ENCODE results near the gene ATP8B1. TPM values are rescaled to one million over a fixed set of nuclear protein-coding genes. Genes with fewer than 3 reads are reported as not detected.

The ATP8B1 gene
- total RNA-seq, 1 experiment from 2014 or later, result 1.1 TPM

DNA sequence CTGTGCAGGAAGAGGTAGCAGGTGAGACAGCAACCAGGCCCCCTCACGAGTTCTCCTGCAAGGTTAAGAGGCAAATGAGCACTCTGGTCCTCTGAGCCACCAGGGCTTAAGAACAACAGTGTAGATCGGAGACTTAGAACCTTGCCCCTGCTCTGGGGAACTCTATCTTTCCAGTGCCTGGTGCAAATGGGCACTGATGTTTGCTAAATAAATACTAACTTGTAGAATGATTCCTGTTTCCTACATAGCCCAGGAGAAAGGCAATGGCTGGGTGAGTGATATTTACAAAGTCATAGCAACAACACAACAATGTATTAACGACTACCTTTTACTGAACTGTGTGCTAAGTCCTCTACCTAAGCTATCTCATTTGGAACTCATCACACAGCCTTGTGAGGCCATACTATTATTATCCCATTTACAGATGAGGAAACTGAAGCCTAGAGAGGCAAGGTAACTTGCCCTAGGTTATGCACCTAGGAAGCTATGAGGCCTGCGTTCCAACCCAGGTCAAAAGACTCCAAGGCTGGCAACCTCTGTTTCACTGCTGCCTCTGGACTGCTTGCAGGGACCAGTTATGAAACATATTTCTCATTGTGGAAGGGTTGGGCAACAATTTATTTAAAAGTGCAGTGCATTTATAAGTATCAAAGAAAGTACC lies 4.3 kb downstream of the ATP8B1 start:
- Histone ChIP-seq H2BK5ac (ENCODE audit: insufficient read length, low read length) (no peak overlapping the region), H3K14ac (ENCODE audit: insufficient read depth, low read length) (no peak overlapping the region), H2BK20ac (ENCODE audit: low read depth, low read length, poor library complexity, severe bottlenecking) (no peak overlapping the region), H3K27ac (ENCODE audit: insufficient read length, low read depth, low read length) (no peak overlapping the region), H3K27me3 (ENCODE audit: insufficient read depth, low read length) (peaks cover 14% of the 10 kb centered on the region; the same call in 1 of the 2 replicates), H3K23me2 (ENCODE audit: insufficient read length, low read depth, low read length, poor library complexity, severe bottlenecking) (peaks cover 23% of the 10 kb centered on the region), H3K79me2 (ENCODE audit: insufficient read depth, low read length) (no peaks in the 10 kb centered on the region), H3K79me1 (ENCODE audit: insufficient read depth, low read depth, low read length, poor library complexity, severe bottlenecking) (no peaks in the 10 kb centered on the region), H2BK12ac (ENCODE audit: insufficient read length, low read depth, low read length) (no peak overlapping the region), H3K9me3 (ENCODE audit: control insufficient read depth, low read depth, low read length) (no peaks in the 10 kb centered on the region), H2BK120ac (ENCODE audit: low read depth, low read length, poor library complexity, severe bottlenecking) (no peak overlapping the region), H3K4ac (ENCODE audit: low read depth, low read length) (no peak overlapping the region), H3K56ac (ENCODE audit: insufficient read length, low read depth, low read length) (no peak overlapping the region), H3K4me1 (ENCODE audit: insufficient read depth, low read length) (no peaks in the 10 kb centered on the region; the same call in 1 of the 2 replicates), H3T11ph (ENCODE audit: low read length) (no peak overlapping the region), H3K4me2 (ENCODE audit: insufficient read depth, insufficient read length, low read length) (no peak overlapping the region), H2AK5ac (ENCODE audit: insufficient read length, low read length) (no peak overlapping the region), H4K20me1 (ENCODE audit: control insufficient read depth, insufficient read depth, insufficient read length) (no peaks in the 10 kb centered on the region), H3K9ac (ENCODE audit: extremely low read depth, insufficient read length, low read length) (no peak overlapping the region), H3K18ac (ENCODE audit: insufficient read length, low read depth, low read length) (no peak overlapping the region), H2BK15ac (ENCODE audit: low read depth, low read length) (no peak overlapping the region), H2AFZ (ENCODE audit: low read length) (no peak overlapping the region), H4K91ac (ENCODE audit: insufficient read length, low read depth, low read length) (no peak overlapping the region), H4K8ac (replicated peaks; ENCODE audit: insufficient read length, low read depth, low read length) (no peak overlapping the region), H3K23ac (ENCODE audit: insufficient read length, low read depth, low read length) (no peak overlapping the region), H4K5ac (ENCODE audit: insufficient read length, low read depth, low read length) (no peak overlapping the region)
- Mint-ChIP-seq H3K4me1 (peaks cover 17 to 18% of the 10 kb centered on the region in 2 experiments), H3K27ac (no peak overlapping the region), H3K27me3 (ENCODE audit: low read depth) (peaks cover 51% of the 10 kb centered on the region), H3K9me3 (peaks cover 2 to 4% of the 10 kb centered on the region in 2 experiments; a peak in 2 of 5 replicates), H3K4me3 (no peak overlapping the region), H3K36me3 (ENCODE audit: insufficient read depth in 1 of 3, low read depth in 3 of 3) (peaks cover 0 to 2% (median 0%) of the 10 kb centered on the region in 3 experiments; a peak in 2 of 7 replicates)
- WGBS (ENCODE audit: extremely low coverage, insufficient read length, low lambda C conversion rate), result no CpG with 5 or more reads among the region's 4 CpGs
- no peak for DNase-seq
- no peak for TF ChIP-seq CTCF (conservative IDR thresholded peaks at IDR 0.05)

All from H9 (cell line).